Immature natural killer cell (primary cell): ENCODE data around the gene LYRM9. TPM values are rescaled to one million over a fixed set of nuclear protein-coding genes. Genes with fewer than 3 reads are reported as not detected.

Experiments used
- DNase-seq, 3 donors: peaks; one replicate each; pipeline ENCODE4 v3.0.0; 2022; ENCODE audit warnings: mixed read lengths in 1 of 3
- H3K27ac Mint-ChIP-seq, 6 donors: one replicate each; pipeline ENCODE4 v1.8.0; 2020; ENCODE audit warnings: mixed read lengths in 6 of 6, mild to moderate bottlenecking in 5 of 6, inconsistent platforms in 4 of 6, moderate library complexity in 3 of 6
- H3K27me3 Mint-ChIP-seq, 3 donors: one replicate each; pipeline ENCODE4 v1.8.0; 2020 to 2021; ENCODE audit warnings: low read depth in 3 of 3, mild to moderate bottlenecking in 3 of 3, mixed read lengths in 3 of 3, moderate library complexity in 3 of 3, inconsistent platforms in 1 of 3
- H3K36me3 Mint-ChIP-seq, 3 donors: one replicate each; pipeline ENCODE4 v1.8.0; 2020; ENCODE audit warnings: mixed read lengths in 3 of 3, inconsistent platforms in 2 of 3, mild to moderate bottlenecking in 2 of 3
- H3K4me1 Mint-ChIP-seq, 2 donors: one replicate each; pipeline ENCODE4 v1.8.0; 2020; ENCODE audit warnings: inconsistent platforms in 2 of 2, mild to moderate bottlenecking in 2 of 2, mixed read lengths in 2 of 2, moderate library complexity in 1 of 2
- H3K4me3 Mint-ChIP-seq, 5 donors: one replicate each; pipeline ENCODE4 v1.8.0; 2020; ENCODE audit warnings: mild to moderate bottlenecking in 5 of 5, mixed read lengths in 5 of 5, inconsistent platforms in 3 of 5, moderate library complexity in 3 of 5
- H3K9me3 Mint-ChIP-seq, 6 donors: one replicate each; pipeline ENCODE4 v1.8.0; 2020; ENCODE audit warnings: mild to moderate bottlenecking in 6 of 6, mixed read lengths in 6 of 6, inconsistent platforms in 4 of 6, moderate library complexity in 3 of 6
- polyA plus RNA-seq, 3 donors: library from polyadenylated mRNA; unstranded; fragments of 300-500 nt; fragmentation: Illumina TruSeq; gene quantifications; one replicate each; pipeline ENCODE4 v1.2.3, GENCODE V29; 2021

Gene LYRM9
- polyA plus RNA-seq, 3 donors from 2014 or later, result 9.2 to 11.1 (median 10.3) TPM

DNA sequence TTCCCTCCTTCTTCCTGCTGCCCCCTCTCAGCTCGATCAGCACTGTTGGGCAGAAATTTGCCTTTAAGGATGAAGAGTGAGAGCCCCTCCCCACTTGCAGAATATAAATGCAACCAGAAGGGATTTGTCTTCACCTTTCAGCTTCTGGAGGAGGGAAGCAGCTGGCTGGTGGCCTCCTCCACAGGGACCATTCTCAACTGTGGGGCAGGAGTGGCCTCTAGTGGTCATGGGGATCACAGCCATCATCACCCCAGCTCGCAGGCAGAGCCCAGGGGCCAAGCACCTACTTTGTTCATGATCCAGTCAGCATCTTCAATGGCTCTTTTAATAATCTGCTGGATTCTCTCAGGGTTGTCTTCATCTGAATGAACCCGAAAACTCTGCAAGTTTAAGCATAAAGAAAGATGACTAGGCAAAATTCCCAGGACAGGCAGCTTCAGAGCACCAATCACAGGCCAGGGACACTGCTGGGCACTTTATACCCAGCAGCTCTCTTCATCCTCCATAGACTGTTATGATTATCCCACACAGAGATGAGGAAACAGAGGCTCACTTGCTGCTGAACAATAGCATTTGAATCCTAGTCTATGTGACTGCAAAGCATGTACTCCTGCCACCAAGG lies 13.1 kb downstream of the LYRM9 start:
- Mint-ChIP-seq H3K36me3 (peaks cover 0 to 10% (median 7%) of the 10 kb centered on the region in 3 donors), H3K4me1 (no peaks in the 10 kb centered on the region), H3K27me3 (peaks cover 0 to 3% (median 3%) of the 10 kb centered on the region in 3 donors), H3K27ac (no peak overlapping the region), H3K9me3 (peaks cover 0 to 2% (median 0%) of the 10 kb centered on the region in 6 donors), H3K4me3 (no peak overlapping the region)
- peak; percentile 57 to 62 (median 60) for DNase-seq

DNA sequence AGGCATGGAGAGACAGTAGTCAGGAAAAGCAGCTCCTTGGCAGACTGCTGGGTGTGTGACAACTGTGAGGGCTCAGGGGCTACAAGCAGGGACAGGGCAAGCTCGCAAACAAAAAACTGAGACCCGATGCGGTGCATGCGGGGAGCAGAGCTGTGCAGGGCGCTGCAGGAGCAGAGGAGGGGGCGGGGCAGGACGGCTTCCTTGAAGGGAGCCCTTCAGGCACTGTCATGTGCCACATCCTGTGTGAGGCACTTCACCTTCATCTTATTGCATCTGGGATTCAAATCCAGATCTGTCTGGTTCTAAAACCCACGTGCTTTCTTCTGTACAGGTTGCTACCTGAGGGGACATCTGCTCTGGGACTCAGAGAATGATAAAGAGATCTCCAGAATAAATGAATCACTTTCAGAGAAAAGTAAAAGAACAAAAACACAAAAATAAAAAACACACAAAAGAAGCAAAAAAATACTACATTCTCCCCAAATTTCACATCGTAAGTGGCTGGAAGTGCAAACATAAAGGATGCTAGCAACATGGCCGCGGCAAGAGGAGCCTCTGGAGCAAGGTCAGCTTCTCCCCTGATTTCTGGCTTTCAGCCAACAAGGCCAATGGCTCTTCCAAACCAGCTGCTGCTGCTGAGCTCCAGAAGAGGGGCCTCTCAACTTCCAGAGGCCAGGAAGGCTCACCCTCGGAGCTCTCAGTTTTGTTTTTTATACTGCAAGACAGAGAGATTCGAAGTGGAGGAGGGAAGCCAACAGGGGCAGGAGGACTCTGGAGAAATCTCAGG lies 14.2 kb downstream of the LYRM9 start:
- DNase-seq, result no peak
- H3K36me3 Mint-ChIP-seq, result peaks cover 0 to 10% (median 7%) of the 10 kb centered on the region in 3 donors
- H3K27ac Mint-ChIP-seq, result no peak overlapping the region
- H3K9me3 Mint-ChIP-seq, result peaks cover 0 to 2% (median 0%) of the 10 kb centered on the region in 6 donors
- peaks cover 0 to 3% (median 1%) of the 10 kb centered on the region in 3 donors for H3K27me3 Mint-ChIP-seq
- H3K4me3 Mint-ChIP-seq, result no peak overlapping the region
- no peaks in the 10 kb centered on the region for H3K4me1 Mint-ChIP-seq

GRCh38 chr17:27873746-27874145 lies 19.4 kb downstream of the LYRM9 start:
- H3K4me1 Mint-ChIP-seq, result no peaks in the 10 kb centered on the region
- no peak overlapping the region for H3K4me3 Mint-ChIP-seq
- no peaks in the 10 kb centered on the region for H3K27me3 Mint-ChIP-seq
- no peak overlapping the region for H3K27ac Mint-ChIP-seq
- H3K36me3 Mint-ChIP-seq, result peaks cover 0 to 16% (median 10%) of the 10 kb centered on the region in 3 donors
- DNase-seq, result no peak
- no peaks in the 10 kb centered on the region for H3K9me3 Mint-ChIP-seq

- no peak for DNase-seq
- H3K9me3 Mint-ChIP-seq, result no peaks in the 10 kb centered on the region
- H3K4me1 Mint-ChIP-seq, result no peaks in the 10 kb centered on the region
- no peak overlapping the region for H3K4me3 Mint-ChIP-seq
- H3K27me3 Mint-ChIP-seq, result no peaks in the 10 kb centered on the region
- peaks cover 0 to 12% (median 9%) of the 10 kb centered on the region in 3 donors for H3K36me3 Mint-ChIP-seq
- no peak overlapping the region for H3K27ac Mint-ChIP-seq
Observed at GRCh38 chr17:27873211-27873610, 20.0 kb downstream of the LYRM9 start.

DNA sequence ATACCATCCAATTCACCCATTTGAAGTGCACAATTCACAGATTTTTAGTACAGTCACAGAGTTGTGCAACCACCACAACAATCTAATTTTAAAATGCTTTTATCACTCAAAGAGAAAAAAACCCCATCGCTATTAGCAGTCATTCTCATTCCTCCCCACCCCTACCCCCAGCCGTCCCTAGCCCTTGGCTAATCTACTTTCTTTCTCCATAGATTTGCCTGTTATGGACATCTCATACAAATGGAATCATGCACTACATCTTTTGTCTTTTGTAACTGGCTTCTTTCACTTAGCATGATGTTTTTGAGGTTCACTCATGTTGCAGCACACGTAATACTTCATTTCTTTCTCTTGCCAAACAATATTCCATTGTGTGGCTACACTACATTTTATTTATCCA lies 20.4 kb downstream of the LYRM9 start:
- no peak for DNase-seq
- no peaks in the 10 kb centered on the region for H3K4me1 Mint-ChIP-seq
- peaks cover 0 to 9% (median 5%) of the 10 kb centered on the region in 3 donors for H3K36me3 Mint-ChIP-seq
- no peaks in the 10 kb centered on the region for H3K9me3 Mint-ChIP-seq
- no peak overlapping the region for H3K4me3 Mint-ChIP-seq
- no peak overlapping the region for H3K27ac Mint-ChIP-seq
- H3K27me3 Mint-ChIP-seq, result no peaks in the 10 kb centered on the region

DNA sequence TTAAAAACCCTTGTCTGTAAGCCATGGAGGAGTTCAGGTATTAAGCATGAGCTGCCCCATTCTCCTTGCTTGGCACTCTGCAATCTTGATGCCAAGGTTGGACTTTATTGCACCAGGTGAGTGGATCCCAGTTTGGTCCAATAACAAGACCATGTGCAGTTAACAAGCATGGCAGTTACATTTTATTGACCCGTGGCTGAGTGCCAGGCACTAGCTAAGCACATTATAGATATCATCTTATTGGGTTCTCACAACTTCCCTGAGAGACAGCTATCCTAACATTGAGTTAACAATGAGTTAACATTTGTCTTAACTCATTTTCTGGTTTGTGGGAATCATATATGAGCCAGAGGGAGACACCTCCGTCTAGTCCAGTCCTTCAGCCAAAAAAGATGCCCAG lies 21.8 kb downstream of the LYRM9 start:
- Mint-ChIP-seq H3K27ac (no peak overlapping the region), H3K27me3 (peaks cover 0 to 1% (median 0%) of the 10 kb centered on the region in 3 donors), H3K4me3 (no peak overlapping the region), H3K4me1 (no peaks in the 10 kb centered on the region), H3K9me3 (no peaks in the 10 kb centered on the region), H3K36me3 (peaks cover 0 to 9% (median 5%) of the 10 kb centered on the region in 3 donors)
- DNase-seq, result no peak

GRCh38 chr17:27870345-27870744 lies 22.8 kb downstream of the LYRM9 start:
- no peak overlapping the region for H3K4me3 Mint-ChIP-seq
- H3K36me3 Mint-ChIP-seq, result peaks cover 0 to 9% (median 0%) of the 10 kb centered on the region in 3 donors
- no peaks in the 10 kb centered on the region for H3K9me3 Mint-ChIP-seq
- H3K4me1 Mint-ChIP-seq, result no peaks in the 10 kb centered on the region
- H3K27ac Mint-ChIP-seq, result no peak overlapping the region
- no peak for DNase-seq
- H3K27me3 Mint-ChIP-seq, result peaks cover 0 to 2% (median 0%) of the 10 kb centered on the region in 3 donors

GRCh38 chr17:27868565-27868964 lies 24.6 kb downstream of the LYRM9 start:
- H3K36me3 Mint-ChIP-seq, result peaks cover 0 to 8% (median 0%) of the 10 kb centered on the region in 3 donors
- no peak for DNase-seq
- no peak overlapping the region for H3K27ac Mint-ChIP-seq
- H3K4me1 Mint-ChIP-seq, result no peaks in the 10 kb centered on the region
- no peaks in the 10 kb centered on the region for H3K9me3 Mint-ChIP-seq
- peaks cover 0 to 2% (median 2%) of the 10 kb centered on the region in 3 donors for H3K27me3 Mint-ChIP-seq
- no peak overlapping the region for H3K4me3 Mint-ChIP-seq

- H3K36me3 Mint-ChIP-seq, result peaks cover 0 to 4% (median 0%) of the 10 kb centered on the region in 3 donors
- H3K4me3 Mint-ChIP-seq, result no peak overlapping the region
- no peaks in the 10 kb centered on the region for H3K9me3 Mint-ChIP-seq
- no peak overlapping the region for H3K27ac Mint-ChIP-seq
- H3K4me1 Mint-ChIP-seq, result no peaks in the 10 kb centered on the region
- DNase-seq, result no peak
- H3K27me3 Mint-ChIP-seq, result peaks cover 1 to 4% (median 2%) of the 10 kb centered on the region in 3 donors
Observed at GRCh38 chr17:27862840-27863239, 30.3 kb downstream of the LYRM9 start.

GRCh38 chr17:27862004-27862403 lies 31.2 kb downstream of the LYRM9 start:
- H3K36me3 Mint-ChIP-seq, result peaks cover 0 to 4% (median 0%) of the 10 kb centered on the region in 3 donors
- H3K27me3 Mint-ChIP-seq, result peaks cover 1 to 4% (median 4%) of the 10 kb centered on the region in 3 donors
- DNase-seq, result no peak
- H3K4me3 Mint-ChIP-seq, result no peak overlapping the region
- no peaks in the 10 kb centered on the region for H3K4me1 Mint-ChIP-seq
- no peaks in the 10 kb centered on the region for H3K9me3 Mint-ChIP-seq
- H3K27ac Mint-ChIP-seq, result no peak overlapping the region

- DNase-seq, result no peak
- Mint-ChIP-seq H3K27me3 (peaks cover 1 to 4% (median 2%) of the 10 kb centered on the region in 3 donors), H3K36me3 (peaks cover 0 to 4% (median 0%) of the 10 kb centered on the region in 3 donors), H3K4me3 (no peak overlapping the region), H3K4me1 (no peaks in the 10 kb centered on the region), H3K27ac (no peak overlapping the region), H3K9me3 (no peaks in the 10 kb centered on the region)
Observed at GRCh38 chr17:27860971-27861664, 32.0 kb downstream of the LYRM9 start.

GRCh38 chr17:27858621-27859305 lies 34.4 kb downstream of the LYRM9 start:
- peaks cover 2 to 5% (median 5%) of the 10 kb centered on the region in 3 donors for H3K27me3 Mint-ChIP-seq
- no peak overlapping the region for H3K4me3 Mint-ChIP-seq
- no peaks in the 10 kb centered on the region for H3K9me3 Mint-ChIP-seq
- no peak for DNase-seq
- H3K36me3 Mint-ChIP-seq, result peaks cover 0 to 7% (median 5%) of the 10 kb centered on the region in 3 donors
- no peaks in the 10 kb centered on the region for H3K4me1 Mint-ChIP-seq
- H3K27ac Mint-ChIP-seq, result no peak overlapping the region

- Mint-ChIP-seq H3K27me3 (peaks cover 1 to 12% (median 2%) of the 10 kb centered on the region in 3 donors), H3K4me1 (no peaks in the 10 kb centered on the region), H3K27ac (no peak overlapping the region), H3K9me3 (no peaks in the 10 kb centered on the region), H3K36me3 (peaks cover 0 to 5% (median 3%) of the 10 kb centered on the region in 3 donors), H3K4me3 (no peak overlapping the region)
- no peak for DNase-seq
Observed at GRCh38 chr17:27856676-27857432, 36.3 kb downstream of the LYRM9 start.
